ENCODE measurements around the gene MAP3K13.

DNA sequence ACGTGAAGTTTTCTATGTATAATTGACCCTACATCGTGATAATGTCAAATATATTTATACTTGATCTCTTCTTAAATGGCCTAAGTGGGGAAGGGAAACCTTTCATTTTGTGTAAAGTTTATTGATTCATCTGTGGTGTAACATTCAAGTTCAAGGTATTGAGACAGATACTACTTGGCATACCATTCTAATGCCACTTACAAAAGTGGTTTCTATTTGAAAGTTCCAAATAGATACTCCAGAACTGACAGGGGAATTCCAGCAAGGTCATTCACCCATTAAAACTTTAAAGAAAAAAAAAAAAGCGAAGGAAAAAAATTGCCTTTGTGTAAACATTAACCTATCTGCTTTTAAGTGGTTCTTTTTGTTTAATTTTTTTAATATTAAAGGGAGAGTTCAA lies 45.3 kb upstream of the MAP3K13 start:
- TF ChIP-seq, protein P1, sequence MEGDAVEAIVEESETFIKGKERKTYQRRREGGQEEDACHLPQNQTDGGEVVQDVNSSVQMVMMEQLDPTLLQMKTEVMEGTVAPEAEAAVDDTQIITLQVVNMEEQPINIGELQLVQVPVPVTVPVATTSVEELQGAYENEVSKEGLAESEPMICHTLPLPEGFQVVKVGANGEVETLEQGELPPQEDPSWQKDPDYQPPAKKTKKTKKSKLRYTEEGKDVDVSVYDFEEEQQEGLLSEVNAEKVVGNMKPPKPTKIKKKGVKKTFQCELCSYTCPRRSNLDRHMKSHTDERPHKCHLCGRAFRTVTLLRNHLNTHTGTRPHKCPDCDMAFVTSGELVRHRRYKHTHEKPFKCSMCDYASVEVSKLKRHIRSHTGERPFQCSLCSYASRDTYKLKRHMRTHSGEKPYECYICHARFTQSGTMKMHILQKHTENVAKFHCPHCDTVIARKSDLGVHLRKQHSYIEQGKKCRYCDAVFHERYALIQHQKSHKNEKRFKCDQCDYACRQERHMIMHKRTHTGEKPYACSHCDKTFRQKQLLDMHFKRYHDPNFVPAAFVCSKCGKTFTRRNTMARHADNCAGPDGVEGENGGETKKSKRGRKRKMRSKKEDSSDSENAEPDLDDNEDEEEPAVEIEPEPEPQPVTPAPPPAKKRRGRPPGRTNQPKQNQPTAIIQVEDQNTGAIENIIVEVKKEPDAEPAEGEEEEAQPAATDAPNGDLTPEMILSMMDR (IDR thresholded peaks at IDR 0.05) = no peak
- no peak for TF ChIP-seq ZFX (IDR thresholded peaks at IDR 0.05; ENCODE audit: borderline replicate concordance)

Data from 22Rv1 (cell line).